ENCODE measurements around the gene SLC35G3. TPM values are rescaled to one million over a fixed set of nuclear protein-coding genes. Genes with fewer than 3 reads are reported as not detected.

SLC35G3 gene
- not detected in 5 replicates for total RNA-seq (2022; extraction: Qiagen RNA extraction)

DNA sequence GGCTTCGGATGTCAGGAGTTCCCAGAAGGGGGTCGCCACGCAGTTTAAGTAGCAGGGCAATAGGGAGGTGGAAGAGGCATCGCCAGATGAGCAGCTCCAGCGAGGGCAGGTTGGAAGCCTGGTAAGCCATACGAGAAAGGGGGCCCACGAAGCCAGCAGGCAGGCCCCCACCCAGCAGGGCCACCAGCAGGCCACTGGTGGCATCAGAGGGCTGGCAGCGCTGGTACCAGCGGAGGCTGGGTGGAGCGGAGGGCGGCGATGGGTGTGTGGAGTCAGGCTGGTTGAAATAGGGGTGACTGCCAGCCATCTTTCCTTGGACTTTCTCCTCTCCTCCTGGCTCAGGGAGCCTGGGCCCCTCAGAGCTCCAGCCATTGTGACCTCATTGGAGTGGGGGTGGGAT lies at the start of gene SLC35G3:
Gene SLC35G3 (minus strand): TSS at position 393 of the 400 bp plus-strand sequence. CDS start 86 bp downstream, at position 307.

GRCh38 chr17:35242805-35243560 lies 48.8 kb upstream of the SLC35G3 start, which contains the start of gene SLFN5:
Gene SLFN5 (plus strand): TSS chr17:35243072. CDS start chr17:35258691, 15,619 bp downstream.

DNA sequence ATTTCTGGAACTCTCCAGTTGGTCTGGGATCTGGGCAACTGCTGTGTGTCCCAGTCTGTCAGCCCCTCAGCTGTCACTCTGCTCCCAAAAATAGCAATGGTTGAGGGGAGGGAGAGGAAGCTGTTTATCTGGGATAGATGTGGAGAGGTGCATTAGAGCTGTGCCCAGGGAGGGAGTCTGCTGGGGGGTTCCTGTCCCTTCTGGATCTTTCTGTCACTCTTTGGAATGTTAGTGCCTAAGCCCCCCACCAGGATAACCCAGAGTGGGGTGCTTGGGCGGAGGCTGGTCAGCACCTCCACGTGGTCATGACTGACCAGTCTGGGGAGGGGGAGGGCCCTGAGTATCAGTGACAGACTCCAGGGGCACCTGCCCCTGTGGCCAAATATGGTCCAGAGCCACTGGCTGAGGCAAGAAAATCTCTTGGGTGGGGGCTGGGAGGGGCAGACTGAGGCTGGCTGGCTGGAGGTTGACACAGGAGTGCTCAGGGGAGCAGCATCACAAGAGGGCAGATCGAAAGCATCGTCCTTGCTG lies 46.8 kb downstream of the SLC35G3 start, which contains the start of gene UNC45B:
Gene UNC45B (plus strand): TSS at position 443 of the 531 bp plus-strand sequence. CDS start 447 bp downstream, outside the sequence.

Other genes starting within 250 kb of the SLC35G3 start
- 1.4 to 2.0 TPM (median 1.6 TPM) in 5 replicates for gene CCT6B, start 232.9 kb downstream of the SLC35G3 start, total RNA-seq (2022; extraction: Qiagen RNA extraction)
- 13.7 to 17.2 TPM (median 14.8 TPM) in 5 replicates for gene ZNF830, start 232.9 kb downstream of the SLC35G3 start, total RNA-seq (2022; extraction: Qiagen RNA extraction)
- gene LIG3, start 213.9 kb downstream of the SLC35G3 start, total RNA-seq (2022; extraction: Qiagen RNA extraction): 14.5 to 19.0 TPM (median 17.4 TPM) in 5 replicates
- 43.9 to 64.1 TPM (median 49.4 TPM) in 5 replicates for gene RFFL, start 130.7 kb downstream of the SLC35G3 start, total RNA-seq (2022; extraction: Qiagen RNA extraction)
- 20.6 to 32.1 TPM (median 29.1 TPM) in 5 replicates for gene RAD51D, start 74.5 kb downstream of the SLC35G3 start, total RNA-seq (2022; extraction: Qiagen RNA extraction)
- gene FNDC8, start 72.8 kb downstream of the SLC35G3 start, total RNA-seq (2022; extraction: Qiagen RNA extraction): 0.10 to 0.28 TPM (median 0.10 TPM) in 3 of 5 replicates, not detected in the others
- gene NLE1, start 52.1 kb downstream of the SLC35G3 start, total RNA-seq (2022; extraction: Qiagen RNA extraction): 28.1 to 37.8 TPM (median 35.5 TPM) in 5 replicates
- not detected in 5 replicates for gene UNC45B, start 46.6 kb downstream of the SLC35G3 start, total RNA-seq (2022; extraction: Qiagen RNA extraction)
- 2.1 to 4.0 TPM (median 3.0 TPM) in 5 replicates for gene SLFN5, start 48.7 kb upstream of the SLC35G3 start, total RNA-seq (2022; extraction: Qiagen RNA extraction)
- gene SLFN11, start 179.2 kb upstream of the SLC35G3 start, total RNA-seq (2022; extraction: Qiagen RNA extraction): 3.3 to 7.0 TPM (median 6.5 TPM) in 5 replicates
- gene SLFN12, start 238.1 kb upstream of the SLC35G3 start, total RNA-seq (2022; extraction: Qiagen RNA extraction): 0.11 TPM in 1 of 5 replicates, not detected in the others

Data from A549 treated with Mapracorat at 1 μM for 4 hours (cell line).